GM18907 (cell line): ENCODE results near the gene APC2.
"Not testable (repeated sequence)": the region's sequence is repeated elsewhere in the genome, so short reads cannot be mapped to it uniquely, and the experiment has no call there.

ENCODE experiments used
- ATAC-seq: cut with Tn5 transposase; IDR thresholded peaks from one replicate; pipeline ENCODE4 v1.9.1; 2021; ENCODE audit warnings: mild to moderate bottlenecking, moderate library complexity; ENCODE audit not compliant: unreplicated experiment

Gene APC2

DNA sequence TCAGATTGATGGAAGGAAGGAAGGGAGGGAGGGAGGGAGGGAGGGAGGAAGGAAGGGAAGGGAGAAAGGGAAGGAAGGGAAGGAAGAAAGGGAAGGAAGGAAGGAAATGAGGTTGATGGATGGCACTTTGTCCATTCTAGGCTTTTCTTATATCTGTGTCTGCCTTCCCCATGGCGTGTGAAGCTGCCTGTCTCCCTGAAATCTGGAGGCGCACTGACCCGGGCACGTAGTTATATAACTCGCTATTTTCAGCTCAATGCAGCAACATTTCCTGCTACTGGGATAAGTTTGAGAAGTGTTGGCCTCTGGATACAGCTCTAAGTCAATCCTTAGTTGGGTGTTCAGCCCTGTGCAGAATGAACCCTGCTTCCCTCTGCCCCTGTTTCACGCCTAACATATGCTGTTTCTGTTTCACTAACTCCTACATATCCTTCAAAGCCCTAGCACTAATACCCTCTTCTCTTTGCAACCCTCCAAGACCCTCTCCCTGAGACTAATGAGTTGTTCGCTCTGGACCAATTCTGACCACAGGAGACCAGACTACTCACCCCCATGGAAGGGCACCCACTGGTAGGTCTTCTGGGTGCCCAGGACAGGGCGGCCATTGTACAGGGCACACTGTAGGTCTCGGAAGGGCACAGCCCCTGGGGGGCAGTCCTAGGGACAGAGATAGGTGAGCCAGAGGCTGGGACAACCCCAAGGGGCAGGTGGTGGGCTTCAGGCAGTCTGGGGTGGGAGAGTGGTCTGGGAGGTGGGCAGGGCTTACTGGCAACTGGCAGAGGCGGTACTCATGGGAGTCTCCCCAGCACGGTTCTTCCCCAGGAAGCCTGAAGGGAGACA, 59.9 kb downstream of the APC2 start:
- ATAC-seq = no peak

DNA sequence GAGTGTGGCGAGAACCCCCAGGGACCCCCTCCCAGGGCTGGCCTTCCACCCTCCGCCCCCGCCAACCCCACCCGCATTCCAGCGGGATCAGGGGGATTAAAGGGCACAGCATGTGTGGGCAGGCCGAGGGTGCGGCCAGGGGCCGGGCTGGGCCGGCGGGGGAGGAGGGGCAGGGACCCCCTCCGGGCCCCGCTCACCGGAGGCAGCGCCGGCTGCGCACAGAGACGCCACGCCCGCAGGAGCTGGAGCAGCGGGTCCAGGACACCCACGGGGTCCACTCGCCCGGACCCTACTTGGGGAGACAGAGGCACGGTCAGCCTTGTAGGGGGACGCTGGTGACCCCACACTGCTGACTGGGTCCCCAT, 60.5 kb downstream of the APC2 start:
- no peak for ATAC-seq

DNA sequence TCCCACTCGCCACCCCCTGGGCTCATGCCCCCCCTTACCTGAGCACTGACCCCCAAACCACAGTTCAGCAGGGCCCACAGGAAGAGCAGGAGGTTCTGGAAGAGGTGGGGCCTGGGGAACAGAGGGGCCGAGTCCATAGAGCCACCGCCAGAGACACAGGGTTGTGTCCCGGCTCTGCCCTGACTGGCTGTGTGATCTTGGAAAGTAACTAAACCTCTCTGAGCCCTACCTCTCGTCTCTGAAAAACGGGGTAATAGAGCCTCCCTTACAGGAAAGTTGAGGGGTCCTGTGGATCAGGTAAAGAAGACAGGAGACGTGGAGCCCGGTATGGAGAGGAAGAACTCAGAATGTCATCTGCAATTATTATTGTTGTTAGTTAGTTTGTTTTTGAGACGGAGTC, 60.9 kb downstream of the APC2 start:
- no peak for ATAC-seq

DNA sequence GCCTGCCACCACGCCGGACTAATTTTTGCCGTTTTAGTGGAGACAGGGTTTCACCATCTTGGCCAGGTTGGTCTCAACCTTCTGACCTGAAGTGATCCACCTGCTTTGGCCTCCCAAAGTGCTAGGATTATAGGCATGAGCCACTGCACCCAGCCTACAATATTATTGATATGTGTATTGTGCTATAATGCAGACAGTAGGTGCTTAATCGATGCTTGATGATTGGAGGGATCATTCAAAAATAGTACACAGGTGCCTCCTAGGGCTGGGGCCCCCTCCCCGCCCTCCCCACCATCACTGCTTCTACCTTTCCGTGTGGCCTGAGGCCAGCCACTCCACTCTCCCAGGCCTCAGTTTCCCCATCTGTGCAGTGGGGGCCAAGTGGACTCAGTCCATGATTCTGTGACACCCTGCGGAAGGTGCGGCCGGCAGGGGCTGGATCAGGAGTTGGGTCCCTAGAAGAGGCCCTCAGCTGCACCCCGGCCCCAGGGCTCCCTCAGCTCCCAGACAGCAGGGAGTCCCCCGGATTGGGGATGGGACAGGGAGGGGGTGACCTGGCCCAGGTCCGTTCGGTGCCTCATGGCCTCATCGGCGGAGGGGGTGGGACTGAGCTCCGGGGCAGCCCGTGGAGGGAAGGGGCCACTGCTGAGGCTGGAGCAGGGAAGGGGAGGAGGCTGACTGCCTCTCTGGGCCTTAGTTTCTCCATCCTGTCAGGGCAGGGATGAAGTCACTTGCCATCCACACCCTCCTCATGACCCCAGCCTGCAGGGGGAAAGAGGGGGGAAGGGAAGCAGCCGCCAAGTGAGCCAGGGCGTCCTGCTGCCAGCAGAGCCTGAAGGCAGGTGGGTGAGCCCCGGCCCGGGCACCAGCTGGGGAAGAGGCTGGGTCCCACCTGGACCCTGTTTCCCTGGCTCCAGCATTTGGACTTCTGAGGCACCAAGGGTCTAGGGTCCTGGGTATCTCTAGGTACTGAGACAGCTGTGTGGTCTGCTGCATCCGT, 61.7 kb downstream of the APC2 start:
- ATAC-seq = no peak

DNA sequence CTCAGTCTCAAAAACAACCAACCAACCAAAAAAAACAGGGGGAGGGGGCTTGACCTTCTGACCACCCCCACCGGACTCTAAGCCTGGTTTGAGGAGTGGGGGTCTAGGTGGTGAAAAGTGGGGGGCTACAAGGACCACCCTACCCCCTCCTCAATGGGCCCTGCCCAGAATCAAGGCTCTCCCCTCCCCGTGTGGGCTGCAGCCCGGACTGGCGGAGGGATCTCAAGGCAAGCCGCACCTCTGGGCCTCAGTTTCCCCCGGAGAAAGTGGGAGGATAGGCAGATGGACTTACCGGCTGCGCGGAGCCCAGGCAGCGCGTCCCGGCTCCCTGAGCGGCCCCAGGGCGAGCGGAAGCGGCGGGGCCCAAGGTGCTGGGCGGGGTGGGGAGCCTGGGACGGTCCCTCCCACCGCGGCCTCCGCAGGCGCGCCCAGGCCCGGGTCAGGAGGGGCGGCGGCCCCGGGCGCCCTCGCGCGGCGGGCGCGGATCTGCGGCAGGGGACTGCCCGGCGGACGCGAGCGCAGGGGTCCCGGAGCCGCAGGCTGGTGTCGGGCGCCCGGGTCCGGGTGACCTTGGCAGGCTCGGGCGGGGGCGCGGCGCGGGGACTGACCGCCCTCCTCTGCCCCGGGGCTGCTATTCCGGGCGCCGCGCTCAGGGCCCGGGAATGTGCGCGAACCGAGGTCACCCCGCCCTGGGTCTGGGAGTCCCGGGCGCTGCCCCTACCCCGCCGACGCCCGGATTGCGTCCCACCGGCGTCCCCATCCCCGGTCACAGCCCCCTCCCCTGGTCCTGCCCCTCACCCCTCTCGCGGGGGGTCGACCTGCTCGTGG, 63.0 kb downstream of the APC2 start, which contains the start of gene ADAMTSL5:
Gene ADAMTSL5, minus strand, starts transcription at position 349 of the 828 bp plus-strand sequence. CDS start 2,076 bp downstream, outside the sequence.
- ATAC-seq = no peak

DNA sequence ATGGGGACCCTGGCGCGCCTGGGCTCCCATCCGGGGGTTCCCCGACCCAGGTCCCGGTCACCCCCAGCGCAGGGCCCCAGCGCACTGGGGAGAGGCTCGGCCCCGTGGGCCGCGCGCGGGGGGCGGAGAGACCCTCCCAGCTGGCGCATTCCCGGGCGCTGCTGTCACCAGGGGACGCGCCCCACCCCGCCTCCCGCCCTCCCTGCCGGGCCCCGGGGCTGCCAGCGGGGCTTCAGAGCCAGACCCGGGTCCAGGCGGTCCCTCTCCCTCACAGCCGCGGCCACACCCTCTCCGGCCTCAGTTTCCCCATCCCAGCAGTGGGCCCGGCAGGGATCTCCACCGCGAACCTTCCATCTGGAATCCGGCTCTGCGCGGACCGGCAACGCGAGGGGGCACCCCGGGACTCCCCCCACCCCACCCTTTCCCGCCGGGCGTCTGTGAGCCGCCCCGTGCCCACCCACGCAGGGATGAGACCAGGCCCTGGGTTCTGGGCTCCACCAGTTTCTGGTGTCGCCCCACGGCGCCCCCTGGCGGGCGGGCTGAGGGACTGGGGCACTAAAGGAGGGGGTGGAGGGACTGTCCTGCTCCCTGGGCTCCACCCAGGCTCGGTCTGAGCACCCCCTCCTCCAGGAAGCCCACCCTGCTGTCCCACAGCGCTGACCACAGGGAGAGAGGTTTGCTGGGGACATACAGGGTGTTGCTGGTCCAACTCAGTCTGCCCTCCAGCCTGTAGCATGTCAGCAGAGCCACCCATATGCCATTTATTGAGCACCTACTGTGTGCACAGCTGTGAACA, 63.8 kb downstream of the APC2 start:
- no peak for ATAC-seq

DNA sequence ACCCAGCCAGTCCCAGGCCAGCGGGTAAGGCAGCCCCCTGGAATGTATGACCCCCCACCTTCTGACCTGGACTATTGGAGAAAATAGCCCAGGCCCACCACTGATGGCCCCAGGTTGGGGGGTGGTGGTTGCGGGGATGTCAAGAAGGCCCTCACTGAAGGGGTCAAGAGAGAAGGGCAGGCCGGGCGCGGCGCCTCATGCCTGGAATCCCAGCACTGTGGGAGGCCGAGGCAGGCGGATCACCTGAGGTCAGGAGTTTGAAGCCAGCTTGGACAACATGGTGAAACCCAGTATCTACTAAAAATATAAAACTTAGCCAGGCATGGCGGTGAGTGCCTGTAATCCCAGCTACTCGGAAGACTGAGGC, 64.4 kb downstream of the APC2 start:
- ATAC-seq = no peak

DNA sequence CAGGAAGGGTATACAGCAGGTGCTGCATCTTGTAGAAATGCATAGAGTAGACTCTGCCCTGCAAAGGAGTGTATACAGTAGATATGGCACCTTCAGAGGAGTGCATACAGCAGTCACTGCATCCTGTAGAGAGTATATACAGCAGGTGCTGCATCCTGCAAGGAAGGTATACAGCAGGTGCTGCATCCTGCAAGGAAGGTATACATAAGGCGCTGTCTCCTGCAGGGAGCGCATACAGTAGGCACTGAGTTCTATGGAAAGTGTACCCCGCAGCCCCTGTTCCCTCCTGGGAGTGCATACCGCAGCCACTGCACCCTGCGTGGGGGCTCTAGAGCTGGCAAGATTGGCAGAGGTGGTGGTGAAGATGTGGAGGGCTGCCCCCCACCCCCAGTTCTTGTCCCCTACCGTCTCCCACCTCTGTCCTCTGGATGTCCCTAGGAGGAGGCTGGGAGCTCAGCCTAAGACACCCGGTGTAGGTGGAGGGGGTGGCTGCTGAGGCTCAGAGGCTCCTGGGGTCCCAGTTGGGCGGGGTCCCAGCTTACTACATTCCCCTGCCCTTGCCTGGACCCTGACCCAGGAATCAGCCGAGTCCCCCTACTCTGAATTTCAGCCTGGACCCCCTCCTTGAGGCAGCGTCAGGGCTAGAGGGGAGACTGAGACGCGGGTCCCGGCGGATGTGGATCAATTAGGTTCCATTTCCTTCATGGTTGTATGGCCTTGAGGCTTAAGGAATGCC, 65.2 kb downstream of the APC2 start:
- no peak for ATAC-seq

DNA sequence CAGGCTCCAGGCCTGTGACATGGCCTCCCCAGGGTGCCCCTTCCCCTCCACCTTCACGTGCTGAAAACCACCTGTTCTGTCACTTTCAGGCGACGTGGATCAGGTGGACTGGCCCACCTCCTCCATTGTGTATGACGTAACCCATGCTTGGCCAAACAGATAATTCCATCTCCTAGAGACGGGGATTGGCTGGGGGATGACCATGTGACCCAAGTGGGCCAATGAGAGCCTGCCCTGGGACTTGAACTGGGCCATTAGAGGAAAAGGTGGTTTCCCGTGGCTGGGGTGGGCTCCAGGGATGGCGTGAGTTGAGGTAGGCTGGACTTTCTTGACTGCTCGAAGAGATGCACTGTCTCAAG, 66.5 kb downstream of the APC2 start:
- no peak for ATAC-seq

DNA sequence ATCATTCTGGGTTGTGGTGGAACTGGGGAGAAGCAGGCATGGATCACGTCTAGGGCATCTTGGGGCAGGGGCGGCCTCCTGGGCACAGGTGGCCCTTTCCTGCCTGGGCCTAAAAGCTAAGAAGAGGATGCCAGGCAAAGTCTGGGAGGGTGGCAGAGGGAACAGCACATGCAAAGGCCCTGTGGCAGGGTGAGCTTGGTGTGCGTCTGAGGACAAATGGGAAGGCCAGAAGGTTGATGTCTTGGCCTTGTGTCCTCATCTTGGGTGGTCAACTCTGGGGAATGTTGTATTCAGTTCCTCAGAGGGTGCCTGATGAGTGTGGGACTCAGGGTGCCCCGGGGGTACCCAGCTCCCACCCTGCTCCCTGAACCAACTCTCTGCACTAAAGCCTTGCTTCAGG, 68.5 kb downstream of the APC2 start:
- no peak for ATAC-seq

DNA sequence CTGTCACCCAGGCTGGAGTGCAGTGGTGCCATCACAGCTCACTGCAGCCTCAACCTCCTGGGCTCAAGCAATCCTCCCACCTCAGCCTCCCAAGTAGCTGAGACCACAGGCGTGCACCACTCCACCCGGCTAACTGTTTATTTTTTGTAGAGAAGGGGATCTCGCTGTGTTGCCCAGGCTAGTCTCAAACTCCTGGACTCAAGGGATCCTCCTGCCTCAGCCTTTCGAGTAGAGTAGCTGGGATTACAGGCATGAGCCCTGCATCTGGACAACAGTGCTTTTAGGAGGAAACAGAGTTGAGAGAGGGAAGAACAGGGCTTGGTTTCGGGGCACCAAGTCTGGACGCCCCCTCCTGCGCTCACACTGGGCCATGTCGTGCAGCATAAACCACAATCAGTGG, 69.9 kb downstream of the APC2 start:
- ATAC-seq = not testable (repeated sequence)

DNA sequence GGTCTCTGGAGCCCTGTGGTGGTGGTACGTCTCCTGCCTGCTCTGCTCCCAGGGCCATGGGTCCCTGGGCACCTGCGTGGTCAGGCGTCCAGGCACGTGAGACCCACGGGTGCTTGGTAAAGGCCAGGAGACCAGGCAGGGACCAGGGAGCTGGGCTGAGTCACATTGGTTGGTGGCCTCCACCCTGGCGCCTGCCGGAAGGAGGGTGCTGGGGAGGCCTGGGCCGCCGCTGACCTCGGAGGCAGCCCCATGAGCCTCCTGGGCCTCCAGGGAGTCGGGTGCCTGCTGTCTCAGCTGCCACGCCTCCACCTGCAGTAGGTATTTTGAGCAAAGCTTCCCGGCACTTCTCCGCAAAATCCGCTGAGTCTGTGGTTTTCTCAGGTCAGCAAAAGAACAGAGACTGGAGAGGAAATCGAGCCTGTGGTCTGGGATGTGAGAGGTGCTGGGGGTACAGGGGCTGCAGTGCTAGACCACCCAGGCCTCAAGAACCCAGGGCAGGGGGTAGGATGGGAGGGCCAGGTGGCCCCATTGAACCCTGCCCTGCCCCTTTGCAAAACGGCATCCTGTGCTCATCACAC, 70.4 kb downstream of the APC2 start:
- no peak for ATAC-seq

DNA sequence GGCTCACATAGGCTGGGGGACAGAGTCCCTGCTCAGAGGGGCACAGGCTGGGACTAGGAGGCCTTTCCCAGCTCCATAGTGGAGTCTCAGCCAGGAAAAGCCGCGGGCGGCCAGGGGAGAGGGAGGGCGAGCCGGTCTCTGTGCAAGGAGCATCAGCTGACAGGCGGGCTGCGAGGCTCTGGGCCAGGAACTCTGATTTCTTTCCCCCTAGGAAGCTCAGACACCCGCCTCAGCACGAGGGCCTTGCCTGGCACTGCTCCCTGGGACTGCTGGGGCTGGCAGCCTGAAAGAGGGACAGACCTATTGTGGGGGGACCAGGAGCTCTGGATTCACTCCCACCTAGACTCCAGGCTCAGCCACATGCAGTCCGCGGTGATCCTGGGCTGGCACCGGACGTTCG, 71.7 kb downstream of the APC2 start:
- ATAC-seq = no peak

DNA sequence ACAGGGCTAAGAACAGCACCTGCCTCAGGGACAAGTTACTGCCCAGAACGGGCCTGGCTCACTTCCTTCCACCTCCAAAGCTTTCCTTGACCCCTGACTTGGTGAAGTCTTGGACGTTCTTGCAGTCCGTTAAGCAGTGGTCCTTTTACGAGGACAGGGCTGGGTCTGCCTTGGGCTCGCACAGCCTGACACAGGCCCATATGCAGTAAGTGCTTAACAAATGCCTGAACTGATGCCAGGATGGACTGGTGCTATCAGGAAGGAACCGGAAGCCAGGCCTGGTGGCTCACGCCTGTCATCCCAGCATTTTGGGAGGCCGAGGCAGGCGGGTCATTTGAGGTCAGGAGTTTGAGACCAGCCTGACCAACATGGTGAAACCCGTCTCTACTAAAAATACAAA, 72.1 kb downstream of the APC2 start:
- ATAC-seq = no peak

DNA sequence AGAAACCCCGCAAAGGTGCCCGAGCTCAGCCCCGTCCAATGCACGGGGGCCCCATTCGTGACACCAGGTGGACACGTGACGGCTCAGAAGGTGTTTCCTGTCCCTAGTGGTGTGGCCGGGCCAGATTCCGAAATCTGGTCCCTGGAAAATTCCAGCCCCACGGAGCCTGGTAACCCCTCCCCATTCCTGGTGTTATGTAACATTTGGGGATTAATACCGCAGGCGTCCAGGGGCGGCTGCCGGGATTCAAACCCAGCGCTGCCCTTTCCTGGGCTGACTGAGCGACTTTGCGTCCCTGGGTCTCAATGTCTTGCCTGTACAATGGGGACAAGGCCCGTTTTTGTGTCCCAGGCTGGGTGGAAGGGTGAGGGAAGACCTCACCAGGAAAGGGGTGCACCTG, 72.9 kb downstream of the APC2 start:
- no peak for ATAC-seq
